OCI-LY7 (cell line): ENCODE data around the gene HSPBAP1. TPM values are rescaled to one million over a fixed set of nuclear protein-coding genes. Genes with fewer than 3 reads are reported as not detected.

Experiments
- BruUV-seq: library from RNA; stranded (reverse); fragments of 400-500 nt; replicated peaks from 2 replicates; lab custom pipeline; 2021; lab: Mats Ljungman, UMichigan
- CTCF ChIA-PET: fragments of 300-600 bp; sonication (Branson Sonifier 250); formaldehyde crosslinking; loops from one replicate; lab custom pipeline; 2022; ENCODE audit warnings: antibody characterized with exemption; ENCODE audit not compliant: unreplicated experiment; lab: Charles Lee
- POLR2A ChIA-PET: fragments of 300-600 bp; sonication (Branson Sonifier 250); formaldehyde crosslinking; loops from one replicate; lab custom pipeline; 2022; ENCODE audit warnings: antibody characterized with exemption; lab: Charles Lee
- DNase-seq: peaks from one replicate; pipeline ENCODE4 v3.0.0-alpha.2; 2015; ENCODE audit warnings: low spot score
- H2AFZ ChIP-seq: fragments of 200-600 bp; sonication (generic), shearing (Covaris generic); 2 replicates; pipeline ENCODE4 v1.6.1; 2014; ENCODE audit warnings: mild to moderate bottlenecking, antibody characterized with exemption, low read length, moderate library complexity
- H3K27ac ChIP-seq: fragments of 200-600 bp; sonication (generic); 2 replicates; pipeline ENCODE4 v1.5.1; 2014; ENCODE audit warnings: mixed run types, low read depth, mild to moderate bottlenecking, moderate library complexity, low read length, inconsistent platforms; ENCODE audit not compliant: poor library complexity, severe bottlenecking
- H3K36me3 ChIP-seq: fragments of 200-600 bp; sonication (generic); 2 replicates; pipeline ENCODE4 v1.6.1; 2014; ENCODE audit warnings: mild to moderate bottlenecking, antibody characterized with exemption, low read length, moderate library complexity, mixed read lengths; ENCODE audit not compliant: insufficient read depth
- H3K4me1 ChIP-seq: fragments of 200-600 bp; sonication (generic); 2 replicates; pipeline ENCODE4 v1.5.1; 2014; ENCODE audit warnings: mild to moderate bottlenecking, low read length; ENCODE audit not compliant: insufficient read depth, poor library complexity, severe bottlenecking
- H3K4me2 ChIP-seq: fragments of 200-600 bp; sonication (generic); 2 replicates; pipeline ENCODE4 v1.6.1; 2014; ENCODE audit warnings: mild to moderate bottlenecking, low read length
- H3K4me3 ChIP-seq: fragments of 200-600 bp; sonication (generic); 2 replicates; pipeline ENCODE4 v1.5.1; 2014; ENCODE audit warnings: mild to moderate bottlenecking, low read depth, low read length; ENCODE audit not compliant: poor library complexity, severe bottlenecking
- H3K79me2 ChIP-seq: fragments of 200-600 bp; sonication (generic); 2 replicates; pipeline ENCODE4 v1.6.1; 2016; ENCODE audit warnings: low read depth, mild to moderate bottlenecking, low read length, moderate library complexity, mixed read lengths; ENCODE audit not compliant: insufficient read depth
- H3K9me2 ChIP-seq: fragments of 200-600 bp; sonication (generic); 2 replicates; pipeline ENCODE4 v1.6.1; 2016; ENCODE audit warnings: mild to moderate bottlenecking, low read length, mixed read lengths; ENCODE audit not compliant: insufficient read depth
- H3K9me3 ChIP-seq: fragments of 200-600 bp; sonication (generic); 2 replicates; pipeline ENCODE4 v1.6.1; 2014; ENCODE audit warnings: mild to moderate bottlenecking, mixed run types, low read length, mixed read lengths
- H4K20me1 ChIP-seq: fragments of 200-600 bp; sonication (generic); 2 replicates; pipeline ENCODE4 v1.6.1; 2014; ENCODE audit warnings: mild to moderate bottlenecking, antibody characterized with exemption, low read length, moderate library complexity, mixed read lengths; ENCODE audit not compliant: insufficient read depth
- CTCF ChIP-seq: fragments of 200-600 bp; sonication (generic); conservative IDR thresholded peaks from 2 replicates; pipeline ENCODE4 v1.5.1; 2014; ENCODE audit warnings: mild to moderate bottlenecking, antibody characterized with exemption, low read length, moderate library complexity, mixed read lengths
- EZH2phosphoT487 ChIP-seq: fragments of 200-600 bp; sonication (generic); IDR thresholded peaks from 2 replicates; pipeline ENCODE4 v1.6.1; 2018; ENCODE audit warnings: low read depth, borderline replicate concordance, mild to moderate bottlenecking, mixed run types, antibody characterized with exemption, low read length, moderate library complexity, mixed read lengths
- intact Hi-C: fragments of 100-400 bp; cut with micrococcal nuclease; formaldehyde crosslinking; loops from one replicate; pipeline ENCODE4 v1.10.0; 2022; ENCODE audit not compliant: unreplicated experiment
- total RNA-seq, 2 experiments: library from RNA; depleted of rRNA in 1 of 2; stranded (reverse); fragments of >200 nt in 1 of 2; shearing (Covaris generic) in 1 of 2; gene quantifications; 2 replicates each; pipeline ENCODE4 v1.2.3, GENCODE V29; 2014 to 2022

HSPBAP1 gene
- total RNA-seq, 2 experiments from 2014 or later: 11.9 to 18.6 TPM

GRCh38 chr3:122727294-122727693 is 66.3 kb downstream of the HSPBAP1 start:
- Histone ChIP-seq H2AFZ (no peak overlapping the region), H3K36me3 (0 out of 2 replicates have a peak, but pooled peaks cover 3% of the 10 kb centered on the region), H3K9me3 (no peaks in the 10 kb centered on the region; the same call in 1 of the 2 replicates), H3K4me2 (no peak overlapping the region), H3K4me3 (no peak overlapping the region), H3K27ac (no peak overlapping the region), H3K4me1 (no peaks in the 10 kb centered on the region), H3K79me2 (no peaks in the 10 kb centered on the region), H4K20me1 (no peaks in the 10 kb centered on the region), H3K9me2 (no peaks in the 10 kb centered on the region)
- TF ChIP-seq CTCF: no peak
- TF ChIP-seq EZH2phosphoT487: no peak
- DNase-seq: no peak
- CTCF ChIA-PET: no interaction called here
- POLR2A ChIA-PET: no interaction called here
- no TSS peak for BruUV-seq
- intact Hi-C loops: no loop called here

- Histone ChIP-seq H3K4me2 (no peak overlapping the region), H3K4me3 (no peak overlapping the region), H4K20me1 (no peaks in the 10 kb centered on the region), H3K79me2 (no peaks in the 10 kb centered on the region), H3K9me2 (no peaks in the 10 kb centered on the region), H3K27ac (no peak overlapping the region), H3K4me1 (no peaks in the 10 kb centered on the region), H3K9me3 (no peaks in the 10 kb centered on the region; the same call in 1 of the 2 replicates), H3K36me3 (no peaks in the 10 kb centered on the region), H2AFZ (no peak overlapping the region)
- no TSS peak for BruUV-seq
- no peak for DNase-seq
- POLR2A ChIA-PET: no interaction called here
- CTCF ChIA-PET: no interaction called here
- TF ChIP-seq CTCF (no peak), EZH2phosphoT487 (no peak)
- intact Hi-C loops: no loop called here
Measured at GRCh38 chr3:122725106-122725505, 68.5 kb downstream of the HSPBAP1 start.

- no peaks in the 10 kb centered on the region for H3K36me3 ChIP-seq
- POLR2A ChIA-PET: interaction anchor here (0.6 to 1.1 kb wide), 2 partner anchors 13 to 45 kb away, joined by 3 read pairs; no protein-coding TSS in a partner anchor
- intact Hi-C loops: no loop called here
- H3K4me3 ChIP-seq: no peak overlapping the region
- H4K20me1 ChIP-seq: no peaks in the 10 kb centered on the region
- DNase-seq: no peak
- CTCF ChIA-PET: no interaction called here
- BruUV-seq: no TSS peak
- H3K4me1 ChIP-seq: no peaks in the 10 kb centered on the region
- no peak overlapping the region for H3K27ac ChIP-seq
- H3K9me2 ChIP-seq: no peaks in the 10 kb centered on the region
- H3K4me2 ChIP-seq: no peak overlapping the region
- no peaks in the 10 kb centered on the region for H3K79me2 ChIP-seq
- no peak for TF ChIP-seq EZH2phosphoT487
- TF ChIP-seq CTCF: no peak
- H2AFZ ChIP-seq: no peak overlapping the region
- no peaks in the 10 kb centered on the region for H3K9me3 ChIP-seq
Measured at GRCh38 chr3:122719273-122719921, 74.2 kb downstream of the HSPBAP1 start.
